CD4-positive, alpha-beta T cell treated with Interleukin-1 beta for 1 hour (primary cell): ENCODE data around the gene SSTR5.

ENCODE experiments used
- DNase-seq, 2 donors: peaks; one replicate each; pipeline ENCODE4 v3.0.0-alpha.2; 2020 to 2022

The SSTR5 gene

DNA sequence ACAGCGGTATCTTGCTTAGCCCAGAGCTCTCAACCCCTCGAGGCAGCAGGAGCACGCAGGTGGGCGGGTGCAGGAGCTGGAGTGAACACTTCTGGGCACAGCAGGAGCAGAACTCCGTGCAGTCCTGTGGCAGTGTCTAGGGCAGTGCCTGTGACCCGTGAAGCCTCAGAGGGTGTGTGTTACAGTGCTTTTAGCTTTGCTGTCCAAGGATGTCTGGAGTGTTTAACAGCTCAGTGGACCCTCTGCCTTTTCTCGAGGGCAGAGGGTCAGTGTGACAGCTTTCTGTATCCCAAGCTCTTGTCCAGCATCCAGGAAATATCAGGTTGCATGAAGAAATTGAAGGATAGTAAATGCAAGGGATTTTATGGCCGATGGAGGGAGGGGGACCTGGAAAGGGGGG is 16.4 kb upstream of the SSTR5 start:
- no peak for DNase-seq

GRCh38 chr16:1057252-1057932 is 15.2 kb upstream of the SSTR5 start:
- peak; percentile 21 to 57 for DNase-seq

DNA sequence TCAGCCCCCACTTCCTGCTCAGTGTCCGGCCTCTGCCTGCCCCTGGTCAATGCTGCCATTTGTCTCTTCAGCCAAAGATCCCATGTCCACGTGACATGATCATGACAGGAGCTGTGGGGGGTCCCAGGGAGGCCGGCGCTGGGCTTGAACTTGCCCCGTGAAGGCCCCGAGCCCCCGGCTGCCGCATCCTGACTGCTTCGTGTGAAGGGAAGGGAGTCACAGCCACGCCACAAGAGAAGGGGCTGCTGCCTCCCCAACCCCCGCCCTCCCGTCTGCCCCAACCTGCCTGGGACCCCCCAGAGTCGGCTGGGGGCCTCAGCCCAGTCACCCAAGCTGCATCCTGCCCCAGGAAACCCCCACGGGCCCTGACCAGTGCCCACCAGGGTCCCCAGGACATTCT is 14.3 kb upstream of the SSTR5 start:
- DNase-seq: no peak

GRCh38 chr16:1059310-1059709 is 13.2 kb upstream of the SSTR5 start:
- DNase-seq: no peak

DNA sequence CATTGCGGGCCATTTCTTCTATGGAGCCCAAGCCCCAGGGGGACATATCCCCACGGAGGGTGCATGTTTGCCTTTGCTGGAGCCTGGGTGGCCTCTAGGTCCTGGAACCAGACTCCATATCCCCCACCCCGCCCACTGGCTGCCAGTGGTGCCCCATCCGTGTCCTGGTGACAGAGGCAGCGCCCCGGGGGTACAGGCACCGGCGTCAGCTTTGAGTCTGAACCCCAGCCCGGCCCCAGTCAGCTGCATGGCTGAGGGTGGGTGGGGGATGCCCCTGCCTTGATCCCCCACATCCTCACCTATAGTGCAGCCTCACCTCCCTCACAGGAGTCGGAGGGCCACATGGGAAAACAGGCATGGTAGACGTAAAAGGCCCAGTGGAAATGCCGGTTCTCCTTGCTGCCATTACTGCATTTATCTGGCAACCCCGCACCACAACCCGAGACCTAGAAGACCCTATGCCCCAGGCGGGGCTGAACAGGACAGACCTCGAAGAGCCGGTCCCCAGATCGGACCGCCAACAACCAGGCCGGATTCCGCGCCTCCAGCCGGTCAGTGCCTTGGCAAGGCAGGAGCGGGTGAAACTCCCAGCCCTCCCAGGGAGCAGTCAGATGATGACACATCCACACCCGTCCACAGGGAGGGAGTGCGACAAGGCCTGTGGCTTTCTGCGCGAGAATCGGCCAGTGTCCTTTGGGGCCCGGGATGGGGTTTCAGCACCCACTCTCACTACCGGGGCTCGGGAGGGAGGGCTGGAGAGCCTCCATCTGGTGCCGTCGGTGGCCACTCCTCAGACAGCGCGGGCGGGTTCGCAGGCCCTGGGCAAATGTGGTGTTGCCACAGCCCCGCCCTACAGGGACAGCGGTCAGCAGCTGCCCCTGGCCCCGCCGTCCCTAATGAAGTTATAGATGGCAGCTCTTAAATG is 11.9 kb upstream of the SSTR5 start:
- no peak for DNase-seq

GRCh38 chr16:1061769-1062505 is 10.6 kb upstream of the SSTR5 start:
- DNase-seq: no peak

- no peak for DNase-seq
These were observed 9.7 kb upstream of the SSTR5 start for GRCh38 chr16:1062895-1063294.

DNA sequence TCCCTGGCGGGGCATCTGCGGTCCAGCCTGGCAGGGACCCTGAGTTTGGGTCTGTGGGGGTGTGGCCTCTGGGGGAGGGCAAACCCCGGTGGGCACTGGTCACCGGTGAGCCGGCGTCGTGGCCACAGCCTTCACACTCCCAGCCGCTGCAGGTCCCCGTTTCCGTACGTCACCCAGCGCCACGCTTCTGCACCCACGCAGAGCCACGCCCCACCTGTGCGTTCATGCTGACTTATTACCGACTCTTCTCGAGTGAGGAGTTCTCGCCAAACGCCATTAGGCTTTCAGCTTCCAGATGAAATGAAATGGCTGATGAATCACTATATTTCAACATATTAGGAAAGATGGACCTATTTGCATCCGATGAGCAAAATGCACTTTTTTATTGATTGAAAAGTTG is 8.8 kb upstream of the SSTR5 start:
- no peak for DNase-seq

DNA sequence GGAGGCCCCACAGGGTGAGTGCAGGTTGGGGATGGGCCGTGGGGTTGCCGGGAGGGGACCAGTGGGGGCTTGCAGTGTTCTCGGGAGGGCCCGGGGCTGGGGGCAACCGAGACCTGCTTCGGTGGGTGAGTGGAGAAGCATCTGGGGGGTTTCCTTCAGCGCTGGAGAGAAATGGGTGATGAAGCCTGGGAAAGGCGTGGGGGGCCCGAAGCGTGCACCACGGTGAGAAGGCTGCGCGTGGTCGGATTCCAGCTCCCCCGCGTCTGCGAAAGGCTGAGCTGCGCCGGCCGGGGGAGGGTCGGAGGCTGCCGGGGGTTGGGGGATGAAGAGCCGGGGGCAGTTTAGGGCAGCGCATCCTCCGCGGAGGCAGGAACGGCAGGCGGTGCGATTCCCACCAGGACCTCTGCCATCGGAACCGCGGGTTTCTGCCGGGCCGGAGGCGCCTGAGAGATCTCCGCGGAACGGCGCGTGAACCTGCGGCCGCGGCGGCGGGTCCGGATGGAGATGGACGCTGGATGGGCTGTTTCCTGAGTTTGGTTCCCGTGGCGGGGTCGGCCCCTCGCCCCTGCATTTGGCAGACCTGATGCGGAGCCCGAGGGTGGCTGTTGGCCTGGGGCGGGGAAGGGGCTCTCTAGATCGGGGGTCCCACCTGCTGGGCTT is 6.9 kb upstream of the SSTR5 start:
- DNase-seq: no peak

GRCh38 chr16:1066584-1067172 is 5.9 kb upstream of the SSTR5 start:
- DNase-seq: no peak

- DNase-seq: no peak
These were observed 4.9 kb upstream of the SSTR5 start for GRCh38 chr16:1067629-1068028.

- no peak for DNase-seq
These were observed 4.1 kb upstream of the SSTR5 start for GRCh38 chr16:1068451-1068850.

GRCh38 chr16:1069154-1069553 is 3.4 kb upstream of the SSTR5 start:
- DNase-seq: no peak

GRCh38 chr16:1070084-1070863 is 2.3 kb upstream of the SSTR5 start:
- DNase-seq: no peak

DNA sequence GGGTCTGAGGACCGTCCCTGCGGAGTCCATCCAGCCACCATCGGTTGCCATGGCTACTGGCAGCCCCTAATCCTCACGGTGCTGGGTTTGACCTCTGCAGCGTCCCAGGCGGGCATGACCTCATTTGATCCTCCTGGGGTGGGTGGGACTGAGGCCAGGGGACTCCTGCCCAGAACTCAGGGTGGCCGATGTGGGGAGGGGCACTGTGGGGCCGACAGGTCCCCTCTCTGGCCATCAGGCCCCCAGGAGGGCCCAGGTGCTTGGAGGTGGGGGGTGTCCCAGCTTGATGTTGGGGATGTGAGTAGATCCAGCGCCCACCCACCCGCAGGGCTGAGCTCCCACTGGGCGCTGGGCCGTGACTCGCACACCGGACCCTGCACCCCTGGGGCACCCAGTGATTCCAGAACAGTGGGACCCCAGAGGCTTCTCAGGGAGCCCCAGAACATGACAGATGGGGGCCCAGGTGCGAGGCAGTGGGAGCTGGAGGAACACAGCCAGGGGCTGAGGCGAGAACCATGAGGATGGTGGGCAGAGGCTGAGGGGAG is 1.6 kb upstream of the SSTR5 start:
- no peak for DNase-seq

- DNase-seq: no peak
These were observed 854 bp upstream of the SSTR5 start for GRCh38 chr16:1071561-1072225.

DNA sequence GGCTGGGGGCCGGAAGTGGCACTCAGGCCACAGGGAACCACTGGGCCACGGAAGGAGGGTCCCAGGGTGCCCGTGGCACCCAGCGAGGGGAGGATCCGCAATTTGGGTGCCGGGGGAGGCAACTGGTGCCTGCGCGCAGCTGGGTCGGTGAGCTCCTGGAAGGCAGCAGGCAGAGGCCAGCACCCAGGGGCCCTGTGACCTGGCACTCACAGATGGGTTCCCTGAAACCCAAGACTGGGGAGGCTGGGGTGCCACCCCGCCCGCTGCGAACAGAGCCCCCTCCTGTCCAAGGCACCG is 663 bp downstream of the SSTR5 start:
- DNase-seq: no peak

GRCh38 chr16:1073566-1074378 is 1.2 kb downstream of the SSTR5 start:
- no peak for DNase-seq

GRCh38 chr16:1074379-1074649 is 1.8 kb downstream of the SSTR5 start:
- DNase-seq: no peak

- DNase-seq: no peak
These were observed 3.0 kb downstream of the SSTR5 start for GRCh38 chr16:1075546-1075945.
